Testis (tissue), 2 donors: ENCODE measurements around the gene PPP1R13B.

Experiments used
- POLR2A ChIP-seq: fragments of 450-650 bp; IDR thresholded peaks from one replicate; pipeline ENCODE4 v1.6.1; 2017; ENCODE audit warnings: antibody characterized with exemption, mild to moderate bottlenecking, moderate library complexity
- TF ChIP-seq, protein P1 (sequence below), 3 experiments: fragments of 450-650 bp in 2 of 3; fragments of 200-600 bp in 1 of 3; sonication (generic) in 1 of 3; IDR thresholded peaks; one replicate each; pipeline ENCODE4 v1.5.1; 2016 to 2019; ENCODE audit warnings: antibody characterized with exemption in 3 of 3, mild to moderate bottlenecking in 2 of 3, moderate library complexity in 1 of 3

DNA sequence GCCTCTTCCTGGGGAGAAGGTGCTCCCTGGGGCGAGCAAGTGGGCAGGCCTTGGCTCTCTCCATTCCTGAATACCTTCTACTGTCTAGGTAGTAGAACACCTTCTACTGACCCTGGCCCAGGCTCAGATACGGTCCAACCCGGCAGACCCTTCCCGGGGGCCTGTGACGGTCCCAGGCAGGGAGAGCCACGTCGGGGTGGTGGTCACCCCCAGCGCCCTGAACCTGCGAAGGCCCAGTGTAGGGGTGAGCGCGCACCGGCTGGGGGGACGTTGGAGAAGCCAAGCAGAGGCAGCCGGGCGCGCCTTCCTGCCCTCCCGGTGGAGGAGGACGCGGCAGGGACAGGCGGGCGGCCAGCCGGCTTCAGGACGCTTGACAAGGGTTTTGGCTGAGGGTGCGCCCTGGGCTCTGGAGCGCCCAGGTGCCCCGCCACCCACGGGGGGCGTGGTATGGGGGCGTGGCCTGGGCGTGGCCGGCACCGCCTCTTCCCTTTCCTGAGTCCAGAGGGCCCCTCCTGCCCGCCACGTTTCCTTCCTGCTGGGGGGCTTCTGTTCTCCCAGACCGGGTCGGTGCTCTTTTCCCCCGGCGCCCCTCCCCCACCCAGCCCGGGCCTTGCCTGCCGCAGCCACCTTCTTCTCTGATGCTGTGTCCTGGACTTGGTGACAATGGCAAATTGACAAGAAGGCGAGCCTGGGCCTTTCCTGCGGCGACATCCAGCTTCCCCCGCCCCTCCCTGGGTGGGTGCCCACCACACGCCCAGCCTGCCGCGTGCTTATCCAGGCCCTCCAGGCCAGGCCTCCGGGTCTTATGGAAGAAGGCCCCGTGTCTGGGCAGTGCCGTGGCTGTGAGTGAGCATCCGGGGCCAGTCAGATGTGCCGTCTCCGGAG lies 24.5 kb upstream of the PPP1R13B start:
- no peak for TF ChIP-seq POLR2A
- TF ChIP-seq, protein P1, sequence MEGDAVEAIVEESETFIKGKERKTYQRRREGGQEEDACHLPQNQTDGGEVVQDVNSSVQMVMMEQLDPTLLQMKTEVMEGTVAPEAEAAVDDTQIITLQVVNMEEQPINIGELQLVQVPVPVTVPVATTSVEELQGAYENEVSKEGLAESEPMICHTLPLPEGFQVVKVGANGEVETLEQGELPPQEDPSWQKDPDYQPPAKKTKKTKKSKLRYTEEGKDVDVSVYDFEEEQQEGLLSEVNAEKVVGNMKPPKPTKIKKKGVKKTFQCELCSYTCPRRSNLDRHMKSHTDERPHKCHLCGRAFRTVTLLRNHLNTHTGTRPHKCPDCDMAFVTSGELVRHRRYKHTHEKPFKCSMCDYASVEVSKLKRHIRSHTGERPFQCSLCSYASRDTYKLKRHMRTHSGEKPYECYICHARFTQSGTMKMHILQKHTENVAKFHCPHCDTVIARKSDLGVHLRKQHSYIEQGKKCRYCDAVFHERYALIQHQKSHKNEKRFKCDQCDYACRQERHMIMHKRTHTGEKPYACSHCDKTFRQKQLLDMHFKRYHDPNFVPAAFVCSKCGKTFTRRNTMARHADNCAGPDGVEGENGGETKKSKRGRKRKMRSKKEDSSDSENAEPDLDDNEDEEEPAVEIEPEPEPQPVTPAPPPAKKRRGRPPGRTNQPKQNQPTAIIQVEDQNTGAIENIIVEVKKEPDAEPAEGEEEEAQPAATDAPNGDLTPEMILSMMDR (IDR thresholded peaks at IDR 0.05) = no peak
